Heart left ventricle (tissue), 13 donors: ENCODE measurements around the gene WDR35.

Experiments
- POLR2A ChIP-seq, 2 donors: fragments of 450-650 bp; IDR thresholded peaks; one replicate each; pipeline ENCODE4 v1.6.1; 2017; ENCODE audit warnings: antibody characterized with exemption in 2 of 2, mild to moderate bottlenecking in 2 of 2, moderate library complexity in 2 of 2
- TF ChIP-seq, protein P1 (sequence below), 12 donors: fragments of 200-600 bp; sonication (generic) in 4 of 12; IDR thresholded peaks; one replicate each; pipeline versions ENCODE4 v1.5.0 to v1.8.0; 2018 to 2022; ENCODE audit warnings: antibody characterized with exemption in 12 of 12, mild to moderate bottlenecking in 5 of 12
- donor health status: ischemic (EF 13 %, LVEDD 7.1; RV severe dilation, severe dysfunction).
- donor health status: DM: no; HTN: yes; CAD: no.
- donor health status: DM: no; HTN: no; CAD: no.
- donor health status: ischemic (EF 25% LVEDD 6.9; RV normal size, moderate dysfunction).
- donor health status: ischemic (EF 25% LVEDD 5.7; RV mildly dilated, moderate dysfunction).
- donor health status: ischemic (EF 35%, LVEDD 5.7; RV mildly dilated, moderate dysfunction).
- donor health status: nonischemic (EF 11% LVEDD 7.7; RV severe dilation, severe dysfunction).
- donor health status: DM: yes; HTN: yes; CAD: no.
- donor health status: PGD.
- donor health status: ischemic (EF 29% LVEDD 5.4; RV normal size, mild dysfunction).
- donor health status: nonischemic (EF 23%, LVEDD 6.1; RV moderate dilation, normal function).

DNA sequence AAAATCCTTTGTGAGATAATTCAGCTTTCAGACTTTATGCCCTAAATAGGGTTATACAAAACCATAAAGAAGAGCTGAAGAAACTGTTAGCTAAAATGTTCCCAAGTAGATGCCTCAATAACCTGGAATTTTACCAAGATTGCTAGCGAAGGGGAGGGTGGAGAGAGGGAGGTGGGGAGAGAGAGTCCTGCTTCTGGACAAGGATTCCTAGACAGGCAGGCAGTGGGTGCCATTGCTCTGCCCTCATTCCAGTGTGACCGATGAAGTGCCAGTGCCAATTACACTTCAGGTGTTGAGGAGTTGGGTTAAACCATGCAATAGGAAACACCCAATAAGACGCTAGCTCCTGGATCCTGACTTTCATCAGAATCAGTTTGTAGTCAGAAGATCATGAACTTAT lies 43.4 kb upstream of the WDR35 start:
- TF ChIP-seq, protein P1, sequence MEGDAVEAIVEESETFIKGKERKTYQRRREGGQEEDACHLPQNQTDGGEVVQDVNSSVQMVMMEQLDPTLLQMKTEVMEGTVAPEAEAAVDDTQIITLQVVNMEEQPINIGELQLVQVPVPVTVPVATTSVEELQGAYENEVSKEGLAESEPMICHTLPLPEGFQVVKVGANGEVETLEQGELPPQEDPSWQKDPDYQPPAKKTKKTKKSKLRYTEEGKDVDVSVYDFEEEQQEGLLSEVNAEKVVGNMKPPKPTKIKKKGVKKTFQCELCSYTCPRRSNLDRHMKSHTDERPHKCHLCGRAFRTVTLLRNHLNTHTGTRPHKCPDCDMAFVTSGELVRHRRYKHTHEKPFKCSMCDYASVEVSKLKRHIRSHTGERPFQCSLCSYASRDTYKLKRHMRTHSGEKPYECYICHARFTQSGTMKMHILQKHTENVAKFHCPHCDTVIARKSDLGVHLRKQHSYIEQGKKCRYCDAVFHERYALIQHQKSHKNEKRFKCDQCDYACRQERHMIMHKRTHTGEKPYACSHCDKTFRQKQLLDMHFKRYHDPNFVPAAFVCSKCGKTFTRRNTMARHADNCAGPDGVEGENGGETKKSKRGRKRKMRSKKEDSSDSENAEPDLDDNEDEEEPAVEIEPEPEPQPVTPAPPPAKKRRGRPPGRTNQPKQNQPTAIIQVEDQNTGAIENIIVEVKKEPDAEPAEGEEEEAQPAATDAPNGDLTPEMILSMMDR (IDR thresholded peaks at IDR 0.05): no peak
- TF ChIP-seq POLR2A (IDR thresholded peaks at IDR 0.05): no peak
